Lower leg skin (tissue), 3 donors: ENCODE data around the gene PPFIA3.

Experiments
- POLR2A ChIP-seq, 2 donors: fragments of 450-650 bp; IDR thresholded peaks; one replicate each; pipeline ENCODE4 v1.6.1; 2016 to 2017; ENCODE audit warnings: antibody characterized with exemption in 2 of 2, mild to moderate bottlenecking in 1 of 2, moderate library complexity in 1 of 2
- TF ChIP-seq, protein P1 (sequence below), 3 donors: fragments of 450-650 bp; IDR thresholded peaks; one replicate each; pipeline ENCODE4 v1.5.1; 2016; ENCODE audit warnings: antibody characterized with exemption in 3 of 3, mild to moderate bottlenecking in 3 of 3, moderate library complexity in 2 of 3

DNA sequence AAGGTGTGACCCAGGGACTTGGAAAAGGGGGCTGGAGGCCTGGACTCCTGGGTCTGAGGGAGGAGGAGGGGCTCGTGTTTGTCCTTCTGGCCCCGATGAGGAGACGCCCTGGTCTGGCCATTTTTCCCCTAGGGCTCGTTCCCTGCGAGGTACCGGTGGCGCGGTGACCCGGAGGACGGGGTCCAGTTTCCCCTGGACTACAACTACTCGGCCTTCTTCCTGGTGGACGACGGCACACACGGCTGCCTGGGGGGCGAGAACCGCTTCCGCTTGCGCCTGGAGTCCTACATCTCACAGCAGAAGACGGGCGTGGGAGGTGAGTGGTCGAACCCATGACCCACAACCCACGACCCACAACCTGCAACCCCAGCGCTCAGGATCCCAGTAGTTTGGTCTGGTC is 49.1 kb downstream of the PPFIA3 start:
- TF ChIP-seq, protein P1, sequence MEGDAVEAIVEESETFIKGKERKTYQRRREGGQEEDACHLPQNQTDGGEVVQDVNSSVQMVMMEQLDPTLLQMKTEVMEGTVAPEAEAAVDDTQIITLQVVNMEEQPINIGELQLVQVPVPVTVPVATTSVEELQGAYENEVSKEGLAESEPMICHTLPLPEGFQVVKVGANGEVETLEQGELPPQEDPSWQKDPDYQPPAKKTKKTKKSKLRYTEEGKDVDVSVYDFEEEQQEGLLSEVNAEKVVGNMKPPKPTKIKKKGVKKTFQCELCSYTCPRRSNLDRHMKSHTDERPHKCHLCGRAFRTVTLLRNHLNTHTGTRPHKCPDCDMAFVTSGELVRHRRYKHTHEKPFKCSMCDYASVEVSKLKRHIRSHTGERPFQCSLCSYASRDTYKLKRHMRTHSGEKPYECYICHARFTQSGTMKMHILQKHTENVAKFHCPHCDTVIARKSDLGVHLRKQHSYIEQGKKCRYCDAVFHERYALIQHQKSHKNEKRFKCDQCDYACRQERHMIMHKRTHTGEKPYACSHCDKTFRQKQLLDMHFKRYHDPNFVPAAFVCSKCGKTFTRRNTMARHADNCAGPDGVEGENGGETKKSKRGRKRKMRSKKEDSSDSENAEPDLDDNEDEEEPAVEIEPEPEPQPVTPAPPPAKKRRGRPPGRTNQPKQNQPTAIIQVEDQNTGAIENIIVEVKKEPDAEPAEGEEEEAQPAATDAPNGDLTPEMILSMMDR (IDR thresholded peaks at IDR 0.05), result no peak
- TF ChIP-seq POLR2A (IDR thresholded peaks at IDR 0.05), result no peak
